K562 (cell line): ENCODE data around the gene ARHGAP18. TPM values are rescaled to one million over a fixed set of nuclear protein-coding genes. Genes with fewer than 3 reads are reported as not detected.

Experiments
- ATAC-seq: fragments of 200-7000 bp; cut with Tn5 transposase; 3 replicates; pipeline ENCODE4 v1.9.1; 2020; ENCODE audit warnings: moderate library complexity
- BruUV-seq: library from RNA; stranded (reverse); fragments of 400-500 nt; replicated peaks from 2 replicates; lab custom pipeline; 2021; lab: Mats Ljungman, UMichigan
- CTCF ChIA-PET: fragments of 300-600 bp; formaldehyde crosslinking; extraction: SDS; loops from one replicate; lab custom pipeline; 2021; ENCODE audit warnings: low intra/inter-chr PET ratio; lab: Yijun Ruan, JAX
- POLR2A ChIA-PET: fragments of 300-600, 350-650 bp; sonication (Branson Sonifier 250); formaldehyde crosslinking; extraction: SDS; loops from one replicate; lab custom pipeline; 2021; ENCODE audit warnings: antibody characterized with exemption, inconsistent platforms; lab: Yijun Ruan, JAX
- DNase-seq, 4 experiments: peaks; one replicate each; pipeline versions ENCODE4 v3.0.0 to v3.0.0-alpha.2; 2011 to 2018; ENCODE audit warnings: low spot score in 3 of 4, mixed read lengths in 3 of 4; ENCODE audit errors: extremely low read depth in 1 of 4
- FAIRE-seq: peaks from 2 replicates; lab custom pipeline; 2011; peaks lifted over from hg19 to GRCh38; lab: Jason Lieb, UNC
- H2AFZ ChIP-seq: 2 replicates; pipeline ENCODE4 v1.6.0; 2011; ENCODE audit warnings: low read depth, low read length, control low read depth, inconsistent platforms
- H3K27ac ChIP-seq: fragments of 200-600 bp; 3 replicates; pipeline ENCODE4 v1.8.0; 2011; ENCODE audit warnings: low read depth, mild to moderate bottlenecking, control low read depth, inconsistent platforms, low read length, moderate library complexity, mixed read lengths; ENCODE audit errors: extremely low read depth
- H3K27me3 ChIP-seq, 2 experiments: fragments of 300-600 bp in 1 of 2; 2 replicates in 1 of 2; 3 replicates in 1 of 2; pipeline versions ENCODE4 v1.6.0 to v1.8.0; 2011; ENCODE audit warnings: inconsistent platforms in 2 of 2, low read length in 2 of 2, mild to moderate bottlenecking in 1 of 2, mixed read lengths in 1 of 2, moderate library complexity in 1 of 2; ENCODE audit not compliant: control insufficient read depth in 2 of 2, insufficient read depth in 2 of 2
- H3K36me3 ChIP-seq: fragments of 300-600 bp; 3 replicates; pipeline ENCODE4 v1.8.0; 2011; ENCODE audit warnings: mild to moderate bottlenecking, low read length, inconsistent platforms; ENCODE audit not compliant: control insufficient read depth, insufficient read depth
- H3K4me1 ChIP-seq, 2 experiments: fragments of 200-600 bp in 1 of 2; replicated peaks in 1 of 2; 2 replicates in 1 of 2; 3 replicates in 1 of 2; pipeline versions ENCODE4 v1.5.1 to v1.8.0; 2011; ENCODE audit warnings: inconsistent platforms in 2 of 2, low read length in 2 of 2, mild to moderate bottlenecking in 1 of 2, mixed read lengths in 1 of 2, moderate library complexity in 1 of 2; ENCODE audit not compliant: control insufficient read depth in 2 of 2, insufficient read depth in 2 of 2
- H3K4me2 ChIP-seq: 2 replicates; pipeline ENCODE4 v1.6.1; 2011; ENCODE audit warnings: low read length, control low read depth, inconsistent platforms, mixed read lengths; ENCODE audit not compliant: insufficient read depth
- H3K4me3 ChIP-seq: fragments of 200-600 bp; sonication (generic), shearing (Covaris generic); 2 replicates; pipeline ENCODE4 v1.5.1; 2016; ENCODE audit warnings: control low read depth, inconsistent platforms
- H3K79me2 ChIP-seq: fragments of 200-600 bp; 3 replicates; pipeline ENCODE4 v1.8.0; 2011; ENCODE audit warnings: low read length, inconsistent platforms; ENCODE audit not compliant: control insufficient read depth, insufficient read depth
- H3K9ac ChIP-seq, 2 experiments: 2 replicates each; pipeline versions ENCODE4 v1.6.0 to v1.6.1; 2011; ENCODE audit warnings: low read depth in 2 of 2, low read length in 2 of 2, control low read depth in 1 of 2, inconsistent platforms in 1 of 2, mild to moderate bottlenecking in 1 of 2, mixed read lengths in 1 of 2; ENCODE audit not compliant: insufficient read depth in 1 of 2
- H3K9me1 ChIP-seq: one replicate; pipeline ENCODE4 v1.6.0; 2011; ENCODE audit warnings: inconsistent platforms, mild to moderate bottlenecking, low read length, moderate library complexity; ENCODE audit not compliant: control insufficient read depth, insufficient read depth
- H3K9me3 ChIP-seq: replicated peaks from 2 replicates; pipeline ENCODE4 v1.5.1; 2011; ENCODE audit warnings: low read depth, low read length, inconsistent platforms; ENCODE audit not compliant: control insufficient read depth, insufficient read depth
- H4K20me1 ChIP-seq: replicated peaks from 2 replicates; pipeline ENCODE4 v1.6.1; 2011; ENCODE audit warnings: low read length, inconsistent platforms, mixed read lengths; ENCODE audit not compliant: control insufficient read depth, insufficient read depth
- NFATC3 ChIP-seq: fragments of 450-650 bp; IDR thresholded peaks from 2 replicates; pipeline ENCODE4 v1.6.1; 2017; ENCODE audit warnings: mild to moderate bottlenecking
- NFE2 ChIP-seq: IDR thresholded peaks from 2 replicates; pipeline ENCODE4 v1.6.1; 2014; ENCODE audit warnings: antibody characterized with exemption, low read depth
- NFYB ChIP-seq: IDR thresholded peaks from 2 replicates; pipeline ENCODE4 v1.6.1; 2011; ENCODE audit warnings: mild to moderate bottlenecking, moderate library complexity; ENCODE audit not compliant: insufficient read length; ENCODE audit errors: extremely low read depth
- PML ChIP-seq: IDR thresholded peaks from 2 replicates; pipeline ENCODE4 v1.6.1; 2012; ENCODE audit warnings: low read length, inconsistent platforms
- YY1 ChIP-seq, 3 experiments: IDR thresholded peaks; 2 replicates each; pipeline ENCODE4 v1.6.1; 2011; ENCODE audit warnings: low read length in 2 of 3, mild to moderate bottlenecking in 2 of 3, moderate library complexity in 2 of 3, borderline replicate concordance in 1 of 3, control low read depth in 1 of 3, low read depth in 1 of 3; ENCODE audit not compliant: insufficient read depth in 3 of 3, insufficient replicate concordance in 2 of 3, control insufficient read depth in 1 of 3, insufficient read length in 1 of 3; ENCODE audit errors: extremely low read depth in 1 of 3
- ZNF146 ChIP-seq: IDR thresholded peaks from one replicate; pipeline ENCODE4 v1.6.1; 2018; ENCODE audit warnings: missing compliant biosample characterization; ENCODE audit not compliant: unreplicated experiment
- ZSCAN32 ChIP-seq: fragments of 450-650 bp; formaldehyde crosslinking; IDR thresholded peaks from 2 replicates; pipeline ENCODE4 v1.4.0; 2020; ENCODE audit warnings: mild to moderate bottlenecking, moderate library complexity
- WGBS: fragments of 100-300 bp; shearing (Covaris generic); methylation state at CpG from one replicate; pipeline ENCODE4 v1.1.6; 2016; ENCODE audit warnings: low coverage, mixed read lengths; ENCODE audit not compliant: insufficient coverage; ENCODE audit errors: missing lambda C conversion rate; 5-methylcytosine and 5-hydroxymethylcytosine counted together
- in situ Hi-C: fragments of 300-500 bp; cut with MboI; formaldehyde crosslinking; loops from 4 replicates; pipeline ENCODE4 v1.15.0; 2018; ENCODE audit warnings: inconsistent platforms, mixed read lengths
- intact Hi-C: fragments of 100-400 bp; cut with micrococcal nuclease; formaldehyde crosslinking; loops from 2 replicates; pipeline ENCODE4 v1.14.2; 2022
- polyA plus RNA-seq, 8 experiments: library from polyadenylated mRNA; depleted of rRNA in 4 of 8; stranded (reverse) in 5 of 8; unstranded in 3 of 8; fragments of >200 nt; fragmentation: Nextera tagmentation in 2 of 8; fragmentation: Illumina TruSeq in 1 of 8; extraction: Ambion mirVana in 2 of 8; extraction: Trizol in 1 of 8; gene quantifications; 2 replicates each; pipeline versions ENCODE4 v1.2.1 to v1.2.3, GENCODE V29; 2011 to 2014; ENCODE audit warnings: inconsistent platforms in 1 of 8, missing spikeins in 1 of 8
- total RNA-seq, 7 experiments: library from RNA; depleted of rRNA in 6 of 7; stranded (reverse); fragments of >200 nt in 6 of 7; fragmentation: Illumina TruSeq in 2 of 7; extraction: Trizol in 2 of 7; gene quantifications; 2 replicates each; pipeline versions ENCODE4 v1.2.1 to v1.2.3, GENCODE V29; 2011 to 2021; ENCODE audit warnings: low replicate concordance in 1 of 7
- TF ChIP-seq, protein P1 (sequence below): fragments of 450-650 bp; formaldehyde crosslinking; IDR thresholded peaks from 2 replicates; pipeline ENCODE4 v1.4.0; 2020; ENCODE audit warnings: mild to moderate bottlenecking, mixed read lengths
- TF ChIP-seq, protein P2 (sequence below): fragments of 450-650 bp; IDR thresholded peaks from 2 replicates; pipeline ENCODE4 v1.6.1; 2017; ENCODE audit warnings: antibody characterized with exemption, mild to moderate bottlenecking
- TF ChIP-seq, protein P3 (sequence below): fragments of 250-450 bp; sonication (Bioruptor Pico); IDR thresholded peaks from 2 replicates; pipeline ENCODE4 v1.5.0; 2022; ENCODE audit warnings: mild to moderate bottlenecking

The ARHGAP18 gene
- total and polyA plus RNA-seq, 9 of the 15 experiments (the other 6 are each of a cell fraction or from before 2014, with no cell fraction given), result 13.3 to 29.7 (median 21.1) TPM

DNA sequence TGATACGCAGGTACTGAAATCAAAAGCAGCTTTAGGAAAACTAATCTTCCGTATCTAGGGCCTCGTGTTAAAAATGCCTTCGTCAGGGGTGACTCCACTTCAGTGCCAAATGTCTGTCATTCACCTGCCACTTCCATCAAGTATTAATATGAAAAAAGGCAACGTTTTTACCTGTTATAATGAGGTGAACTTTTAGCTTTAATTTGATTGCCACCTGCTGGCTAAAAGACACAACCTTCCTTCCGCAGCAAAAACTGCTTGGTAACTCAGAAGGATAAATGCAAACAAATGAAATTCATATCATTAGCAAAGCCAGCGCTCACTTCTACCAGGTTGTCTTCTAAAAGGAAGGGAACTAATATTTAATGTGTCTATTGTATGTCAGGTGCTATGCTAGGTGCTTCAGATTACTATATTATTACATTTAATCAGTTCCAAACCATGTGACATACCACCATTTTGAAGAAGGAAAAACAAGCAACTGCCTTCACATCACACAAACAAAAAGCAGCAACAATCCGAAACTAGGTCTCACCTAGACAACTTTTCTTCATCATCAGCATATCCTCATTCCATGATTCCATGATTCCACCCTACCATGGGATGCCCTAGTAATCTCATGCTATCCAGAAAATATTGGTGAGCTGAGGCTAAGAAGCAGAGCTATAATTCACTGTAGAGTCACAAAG, 20.6 kb upstream of the ARHGAP18 start:
- H3K4me1 ChIP-seq, result peaks cover 10 to 26% of the 10 kb centered on the region in 2 experiments; a peak in 4 of 5 replicates
- H3K36me3 ChIP-seq, result no peaks in the 10 kb centered on the region
- H3K4me2 ChIP-seq, result peak overlapping the region; percentile 49
- no peaks in the 10 kb centered on the region for H3K79me2 ChIP-seq
- no peak overlapping the region for H3K4me3 ChIP-seq
- no peaks in the 10 kb centered on the region for H3K9me3 ChIP-seq
- no peaks in the 10 kb centered on the region for H3K9me1 ChIP-seq
- 25% methylated on average over 8 of the region's 8 CpGs for WGBS
- H4K20me1 ChIP-seq, result no peaks in the 10 kb centered on the region
- BruUV-seq, result no TSS peak
- peak overlapping the region; percentile 79 for H3K27ac ChIP-seq
- ATAC-seq (peak; percentile 75), DNase-seq (peak in 2 of 4 experiments; percentile 18 to 69), FAIRE-seq (peak; percentile 90)
- in situ Hi-C loops, result no loop called here
- intact Hi-C loops, result loop anchor here (1.0 to 5.0 kb wide), 7 partner anchors 59 to 292 kb away; no protein-coding TSS in a partner anchor
- H2AFZ ChIP-seq, result peak overlapping the region; percentile 99
- H3K9ac ChIP-seq, result peak overlapping the region in 1 of 2 experiments; percentile 40; a peak in 2 of 4 replicates
- POLR2A ChIA-PET, result interaction anchor here (0.6 to 1.4 kb wide), 10 partner anchors 14 to 177 kb away, joined by 3 to 8 read pairs (median 3); partner anchors contain the start of gene ARHGAP18
- no peaks in the 10 kb centered on the region for H3K27me3 ChIP-seq
- CTCF ChIA-PET, result interaction anchor here (0.9 to 3.2 kb wide), 3 partner anchors 60 to 132 kb away, joined by 3 to 27 read pairs (median 4); no protein-coding TSS in a partner anchor
- TF ChIP-seq, protein P1, sequence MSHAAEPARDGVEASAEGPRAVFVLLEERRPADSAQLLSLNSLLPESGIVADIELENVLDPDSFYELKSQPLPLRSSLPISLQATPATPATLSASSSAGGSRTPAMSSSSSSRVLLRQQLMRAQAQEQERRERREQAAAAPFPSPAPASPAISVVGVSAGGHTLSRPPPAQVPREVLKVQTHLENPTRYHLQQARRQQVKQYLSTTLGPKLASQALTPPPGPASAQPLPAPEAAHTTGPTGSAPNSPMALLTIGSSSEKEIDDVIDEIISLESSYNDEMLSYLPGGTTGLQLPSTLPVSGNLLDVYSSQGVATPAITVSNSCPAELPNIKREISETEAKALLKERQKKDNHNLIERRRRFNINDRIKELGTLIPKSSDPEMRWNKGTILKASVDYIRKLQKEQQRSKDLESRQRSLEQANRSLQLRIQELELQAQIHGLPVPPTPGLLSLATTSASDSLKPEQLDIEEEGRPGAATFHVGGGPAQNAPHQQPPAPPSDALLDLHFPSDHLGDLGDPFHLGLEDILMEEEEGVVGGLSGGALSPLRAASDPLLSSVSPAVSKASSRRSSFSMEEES (CRISPR knock-in tag), result peak; percentile 14; the same call in 1 of the 2 replicates
- no peak for TF ChIP-seq PML
- TF ChIP-seq NFE2, result 0 out of 2 replicates have a peak, but pooled peaks have one; percentile 34
- TF ChIP-seq NFATC3, result no peak
- peak in 2 of 3 experiments; percentile 18 to 31 for TF ChIP-seq YY1 (IDR thresholded peaks at IDR 0.05; ENCODE audit: borderline replicate concordance in 1 of 3, control insufficient read depth in 1 of 3, extremely low read depth in 1 of 3, insufficient read depth in 3 of 3, insufficient read length in 1 of 3, insufficient replicate concordance in 2 of 3, low read depth in 1 of 3, low read length in 2 of 3)
- TF ChIP-seq, protein P2, sequence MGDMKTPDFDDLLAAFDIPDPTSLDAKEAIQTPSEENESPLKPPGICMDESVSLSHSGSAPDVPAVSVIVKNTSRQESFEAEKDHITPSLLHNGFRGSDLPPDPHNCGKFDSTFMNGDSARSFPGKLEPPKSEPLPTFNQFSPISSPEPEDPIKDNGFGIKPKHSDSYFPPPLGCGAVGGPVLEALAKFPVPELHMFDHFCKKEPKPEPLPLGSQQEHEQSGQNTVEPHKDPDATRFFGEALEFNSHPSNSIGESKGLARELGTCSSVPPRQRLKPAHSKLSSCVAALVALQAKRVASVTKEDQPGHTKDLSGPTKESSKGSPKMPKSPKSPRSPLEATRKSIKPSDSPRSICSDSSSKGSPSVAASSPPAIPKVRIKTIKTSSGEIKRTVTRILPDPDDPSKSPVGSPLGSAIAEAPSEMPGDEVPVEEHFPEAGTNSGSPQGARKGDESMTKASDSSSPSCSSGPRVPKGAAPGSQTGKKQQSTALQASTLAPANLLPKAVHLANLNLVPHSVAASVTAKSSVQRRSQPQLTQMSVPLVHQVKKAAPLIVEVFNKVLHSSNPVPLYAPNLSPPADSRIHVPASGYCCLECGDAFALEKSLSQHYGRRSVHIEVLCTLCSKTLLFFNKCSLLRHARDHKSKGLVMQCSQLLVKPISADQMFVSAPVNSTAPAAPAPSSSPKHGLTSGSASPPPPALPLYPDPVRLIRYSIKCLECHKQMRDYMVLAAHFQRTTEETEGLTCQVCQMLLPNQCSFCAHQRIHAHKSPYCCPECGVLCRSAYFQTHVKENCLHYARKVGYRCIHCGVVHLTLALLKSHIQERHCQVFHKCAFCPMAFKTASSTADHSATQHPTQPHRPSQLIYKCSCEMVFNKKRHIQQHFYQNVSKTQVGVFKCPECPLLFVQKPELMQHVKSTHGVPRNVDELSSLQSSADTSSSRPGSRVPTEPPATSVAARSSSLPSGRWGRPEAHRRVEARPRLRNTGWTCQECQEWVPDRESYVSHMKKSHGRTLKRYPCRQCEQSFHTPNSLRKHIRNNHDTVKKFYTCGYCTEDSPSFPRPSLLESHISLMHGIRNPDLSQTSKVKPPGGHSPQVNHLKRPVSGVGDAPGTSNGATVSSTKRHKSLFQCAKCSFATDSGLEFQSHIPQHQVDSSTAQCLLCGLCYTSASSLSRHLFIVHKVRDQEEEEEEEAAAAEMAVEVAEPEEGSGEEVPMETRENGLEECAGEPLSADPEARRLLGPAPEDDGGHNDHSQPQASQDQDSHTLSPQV, result peak; percentile 75; the same call in 1 of the 2 replicates
- TF ChIP-seq, protein P3, sequence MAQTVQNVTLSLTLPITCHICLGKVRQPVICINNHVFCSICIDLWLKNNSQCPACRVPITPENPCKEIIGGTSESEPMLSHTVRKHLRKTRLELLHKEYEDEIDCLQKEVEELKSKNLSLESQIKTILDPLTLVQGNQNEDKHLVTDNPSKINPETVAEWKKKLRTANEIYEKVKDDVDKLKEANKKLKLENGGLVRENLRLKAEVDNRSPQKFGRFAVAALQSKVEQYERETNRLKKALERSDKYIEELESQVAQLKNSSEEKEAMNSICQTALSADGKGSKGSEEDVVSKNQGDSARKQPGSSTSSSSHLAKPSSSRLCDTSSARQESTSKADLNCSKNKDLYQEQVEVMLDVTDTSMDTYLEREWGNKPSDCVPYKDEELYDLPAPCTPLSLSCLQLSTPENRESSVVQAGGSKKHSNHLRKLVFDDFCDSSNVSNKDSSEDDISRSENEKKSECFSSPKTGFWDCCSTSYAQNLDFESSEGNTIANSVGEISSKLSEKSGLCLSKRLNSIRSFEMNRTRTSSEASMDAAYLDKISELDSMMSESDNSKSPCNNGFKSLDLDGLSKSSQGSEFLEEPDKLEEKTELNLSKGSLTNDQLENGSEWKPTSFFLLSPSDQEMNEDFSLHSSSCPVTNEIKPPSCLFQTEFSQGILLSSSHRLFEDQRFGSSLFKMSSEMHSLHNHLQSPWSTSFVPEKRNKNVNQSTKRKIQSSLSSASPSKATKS (CRISPR knock-in tag), result no peak
- no peak for TF ChIP-seq NFYB
- TF ChIP-seq ZSCAN32, result no peak
- TF ChIP-seq ZNF146 (CRISPR knock-in tag), result no peak
